ENCODE results near the gene E2F4. TPM values are rescaled to one million over a fixed set of nuclear protein-coding genes. Genes with fewer than 3 reads are reported as not detected.

The E2F4 gene
- total RNA-seq, 1 experiment from 2014 or later, result 114 TPM

- ChIA-PET CTCF (interaction anchor here (0.8 to 5.8 kb wide), 5 partner anchors 8 to 197 kb away, joined by 3 to 79 read pairs (median 3); partner anchors contain the start of genes CES3, FBXL8 and TRADD), POLR2A (no interaction called here), RAD21 (ENCODE audit: low non-redundant PET in 1 of 2, low total read pairs in 2 of 2, uncharacterized antibody in 2 of 2, unreplicated experiment in 2 of 2) (no interaction called here)
- Histone ChIP-seq H3K4me3 (replicated peaks in 1 of 2; ENCODE audit: low read depth in 1 of 2, low read length in 2 of 2) (peak overlapping the region in 1 of 2 experiments; percentile 61; a peak in 3 of 4 replicates), H2AFZ (ENCODE audit: low read depth, low read length, poor library complexity, severe bottlenecking) (no peak overlapping the region), H3K27ac (ENCODE audit: low read depth, low read length) (peak overlapping the region; percentile 66), H3K36me3 (ENCODE audit: control insufficient read depth in 1 of 2, insufficient read depth in 2 of 2, low read length in 2 of 2) (peaks cover 7 to 14% of the 10 kb centered on the region in 2 experiments; a peak in 3 of 4 replicates), H3K4me1 (ENCODE audit: control insufficient read depth in 1 of 2, insufficient read depth in 2 of 2, low read length in 2 of 2) (peaks cover 3 to 29% of the 10 kb centered on the region in 2 experiments; a peak in 3 of 4 replicates), H3K79me2 (ENCODE audit: insufficient read depth, low read length) (no peaks in the 10 kb centered on the region), H3K4me2 (ENCODE audit: low read length) (peak overlapping the region; percentile 83), H3K9me2 (ENCODE audit: insufficient read depth) (no peaks in the 10 kb centered on the region), H3K27me3 (ENCODE audit: insufficient read depth, low read length) (no peaks in the 10 kb centered on the region), H3K9me3 (ENCODE audit: control insufficient read depth in 1 of 2, insufficient read depth in 1 of 2, low read depth in 1 of 2, low read length in 2 of 2) (no peaks in the 10 kb centered on the region), H3K9ac (ENCODE audit: low read length) (peak overlapping the region; percentile 67), H4K20me1 (ENCODE audit: insufficient read depth) (no peaks in the 10 kb centered on the region)
- ATAC-seq (no peak), DNase-seq (ENCODE audit: low read depth, low spot score) (no peak)
- no TSS peak for BruUV-seq (replicated peaks)
- no peak for TF ChIP-seq CBX3 (IDR thresholded peaks at IDR 0.05; ENCODE audit: low read depth)
- no peak for TF ChIP-seq TCF7L2 (IDR thresholded peaks at IDR 0.05; ENCODE audit: borderline replicate concordance, extremely low read depth, insufficient read depth, insufficient read length)
- no peak for TF ChIP-seq ZFX (IDR thresholded peaks at IDR 0.05)
- TF ChIP-seq JUND (IDR thresholded peaks at IDR 0.05), result no peak
- TF ChIP-seq ELF1 (IDR thresholded peaks at IDR 0.05; ENCODE audit: borderline replicate concordance, low read depth), result no peak
- no peak for TF ChIP-seq ZBTB33 (IDR thresholded peaks at IDR 0.05; ENCODE audit: extremely low read depth, insufficient replicate concordance, low read length)
- no peak for TF ChIP-seq FOSL1 (IDR thresholded peaks at IDR 0.05; ENCODE audit: low read depth)
- no peak for TF ChIP-seq EGR1 (IDR thresholded peaks at IDR 0.05; ENCODE audit: low read depth)
- TF ChIP-seq POLR2A (IDR thresholded peaks at IDR 0.05; ENCODE audit: borderline replicate concordance, extremely low read depth, insufficient read depth, insufficient read length), result no peak
- no peak for TF ChIP-seq RAD21 (IDR thresholded peaks at IDR 0.05; ENCODE audit: low read depth)
- TF ChIP-seq YY1 (IDR thresholded peaks at IDR 0.05; ENCODE audit: extremely low read depth, insufficient replicate concordance, low read depth, low read length), result no peak
- TF ChIP-seq MAX (IDR thresholded peaks at IDR 0.05), result no peak
- TF ChIP-seq ZNF274 (IDR thresholded peaks at IDR 0.05; ENCODE audit: low read depth, low read length), result no peak
- intact Hi-C loops (cut with micrococcal nuclease), result no loop called here
Observed at GRCh38 chr16:67151431-67152097, 40.4 kb upstream of the E2F4 start.

Measured in HCT116 (cell line).